ENCODE results near the gene ZSCAN32.

GRCh38 chr16:3377917-3378316 lies 22.9 kb downstream of the ZSCAN32 start:
- TF ChIP-seq, protein P1, sequence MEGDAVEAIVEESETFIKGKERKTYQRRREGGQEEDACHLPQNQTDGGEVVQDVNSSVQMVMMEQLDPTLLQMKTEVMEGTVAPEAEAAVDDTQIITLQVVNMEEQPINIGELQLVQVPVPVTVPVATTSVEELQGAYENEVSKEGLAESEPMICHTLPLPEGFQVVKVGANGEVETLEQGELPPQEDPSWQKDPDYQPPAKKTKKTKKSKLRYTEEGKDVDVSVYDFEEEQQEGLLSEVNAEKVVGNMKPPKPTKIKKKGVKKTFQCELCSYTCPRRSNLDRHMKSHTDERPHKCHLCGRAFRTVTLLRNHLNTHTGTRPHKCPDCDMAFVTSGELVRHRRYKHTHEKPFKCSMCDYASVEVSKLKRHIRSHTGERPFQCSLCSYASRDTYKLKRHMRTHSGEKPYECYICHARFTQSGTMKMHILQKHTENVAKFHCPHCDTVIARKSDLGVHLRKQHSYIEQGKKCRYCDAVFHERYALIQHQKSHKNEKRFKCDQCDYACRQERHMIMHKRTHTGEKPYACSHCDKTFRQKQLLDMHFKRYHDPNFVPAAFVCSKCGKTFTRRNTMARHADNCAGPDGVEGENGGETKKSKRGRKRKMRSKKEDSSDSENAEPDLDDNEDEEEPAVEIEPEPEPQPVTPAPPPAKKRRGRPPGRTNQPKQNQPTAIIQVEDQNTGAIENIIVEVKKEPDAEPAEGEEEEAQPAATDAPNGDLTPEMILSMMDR (IDR thresholded peaks at IDR 0.05), result no peak
- no peak for TF ChIP-seq POLR2A (IDR thresholded peaks at IDR 0.05)
